Astrocyte (in vitro differentiated cells and primary cell): ENCODE measurements around the gene XCR1. TPM values are rescaled to one million over a fixed set of nuclear protein-coding genes. Genes with fewer than 3 reads are reported as not detected.
A peak's percentile ranks its signal among the peaks of the same experiment; 100 is the strongest.

Experiments
- DNase-seq: peaks from one replicate; pipeline ENCODE4 v3.0.0-alpha.2; 2010; ENCODE audit warnings: low read depth
- FAIRE-seq: peaks from 2 replicates; lab custom pipeline; 2011; peaks lifted over from hg19 to GRCh38; lab: Jason Lieb, UNC
- H2AFZ ChIP-seq: 2 replicates; pipeline ENCODE4 v1.6.0; 2012; ENCODE audit warnings: low read depth, low read length, inconsistent platforms
- H3K27ac ChIP-seq: 2 replicates; pipeline ENCODE4 v1.5.1; 2011; ENCODE audit warnings: low read depth, low read length, inconsistent platforms
- H3K27me3 ChIP-seq: 2 replicates; pipeline ENCODE4 v1.6.0; 2011; ENCODE audit warnings: low read length, inconsistent platforms; ENCODE audit not compliant: insufficient read depth
- H3K36me3 ChIP-seq: 2 replicates; pipeline ENCODE4 v1.5.1; 2011; ENCODE audit warnings: low read length, inconsistent platforms; ENCODE audit not compliant: insufficient read depth
- H3K4me1 ChIP-seq: 2 replicates; pipeline ENCODE4 v1.5.1; 2011; ENCODE audit warnings: low read length, inconsistent platforms; ENCODE audit not compliant: insufficient read depth
- H3K4me2 ChIP-seq: 2 replicates; pipeline ENCODE4 v1.6.0; 2012; ENCODE audit warnings: low read length, inconsistent platforms
- H3K4me3 ChIP-seq: 2 replicates; pipeline ENCODE4 v1.5.1; 2011; ENCODE audit warnings: low read depth, mild to moderate bottlenecking, low read length, inconsistent platforms; ENCODE audit not compliant: insufficient read depth
- H3K79me2 ChIP-seq: 2 replicates; pipeline ENCODE4 v1.6.0; 2012; ENCODE audit warnings: mild to moderate bottlenecking, low read length, inconsistent platforms; ENCODE audit not compliant: insufficient read depth
- H3K9ac ChIP-seq: 2 replicates; pipeline ENCODE4 v1.6.0; 2012; ENCODE audit warnings: mild to moderate bottlenecking, low read length, inconsistent platforms
- H3K9me3 ChIP-seq: 2 replicates; pipeline ENCODE4 v1.5.1; 2012; ENCODE audit warnings: low read depth, mild to moderate bottlenecking, low read length, inconsistent platforms; ENCODE audit not compliant: insufficient read depth
- H4K20me1 ChIP-seq: 2 replicates; pipeline ENCODE4 v1.6.0; 2012; ENCODE audit warnings: low read length, inconsistent platforms; ENCODE audit not compliant: insufficient read depth
- H3K27ac Mint-ChIP-seq: one replicate; pipeline ENCODE4 v1.8.0; 2021; ENCODE audit warnings: mild to moderate bottlenecking, mixed read lengths; ENCODE audit not compliant: unreplicated experiment
- H3K27me3 Mint-ChIP-seq: one replicate; pipeline ENCODE4 v1.8.0; 2021; ENCODE audit warnings: low read depth, mixed read lengths; ENCODE audit not compliant: unreplicated experiment
- H3K36me3 Mint-ChIP-seq: one replicate; pipeline ENCODE4 v1.8.0; 2021; ENCODE audit warnings: low read depth, mixed read lengths; ENCODE audit not compliant: unreplicated experiment
- H3K4me1 Mint-ChIP-seq: one replicate; pipeline ENCODE4 v1.8.0; 2021; ENCODE audit warnings: low read depth, mixed read lengths; ENCODE audit not compliant: unreplicated experiment
- H3K4me3 Mint-ChIP-seq: one replicate; pipeline ENCODE4 v1.8.0; 2021; ENCODE audit warnings: mild to moderate bottlenecking, moderate library complexity, mixed read lengths; ENCODE audit not compliant: unreplicated experiment
- H3K9me3 Mint-ChIP-seq: one replicate; pipeline ENCODE4 v1.8.0; 2021; ENCODE audit warnings: mild to moderate bottlenecking, mixed read lengths; ENCODE audit not compliant: unreplicated experiment
- EZH2 ChIP-seq: IDR thresholded peaks from 2 replicates; pipeline ENCODE4 v1.6.1; 2012; ENCODE audit warnings: mild to moderate bottlenecking, low read length, inconsistent platforms; ENCODE audit not compliant: insufficient read depth
- total RNA-seq: library from RNA; stranded (reverse); gene quantifications from 2 replicates; pipeline ENCODE4 v1.2.1, GENCODE V29; 2021
- TF ChIP-seq, protein P1 (sequence below): IDR thresholded peaks from 2 replicates; pipeline ENCODE4 v1.5.1; 2011; ENCODE audit warnings: low read depth, mild to moderate bottlenecking, inconsistent platforms, low read length, moderate library complexity; ENCODE audit not compliant: insufficient read depth

XCR1 gene
- total RNA-seq, 1 donor from 2014 or later: not detected

DNA sequence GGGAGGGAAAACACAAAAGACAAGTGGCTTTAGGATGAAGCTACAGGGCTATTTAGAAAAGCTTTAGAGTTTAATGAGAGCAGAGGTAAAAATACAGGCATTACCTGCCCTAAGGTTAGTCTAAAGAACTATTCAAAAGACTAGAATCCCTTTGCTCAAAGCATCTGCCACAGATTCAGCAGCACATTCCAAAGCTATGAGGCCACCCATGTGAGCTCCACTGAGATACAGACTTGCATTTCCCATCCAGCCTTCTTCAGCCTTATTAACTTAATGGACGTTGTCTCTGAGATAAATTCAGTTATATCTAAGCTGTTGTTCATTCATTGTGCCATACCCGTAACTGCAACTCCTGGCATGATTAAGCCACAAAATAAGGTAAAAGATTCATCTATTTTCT lies 58.6 kb downstream of the XCR1 start:
- peaks cover 19% of the 10 kb centered on the region for H3K4me1 ChIP-seq
- no peaks in the 10 kb centered on the region for H3K79me2 ChIP-seq
- H2AFZ ChIP-seq: no peak overlapping the region
- H3K27me3 ChIP-seq: no peaks in the 10 kb centered on the region
- H3K9ac ChIP-seq: no peak overlapping the region
- no peak overlapping the region for H3K4me3 ChIP-seq
- Mint-ChIP-seq H3K36me3 (peaks cover 30% of the 10 kb centered on the region), H3K27ac (no peak overlapping the region), H3K4me3 (no peak overlapping the region), H3K4me1 (peaks cover 23% of the 10 kb centered on the region), H3K27me3 (no peaks in the 10 kb centered on the region), H3K9me3 (no peaks in the 10 kb centered on the region)
- no peaks in the 10 kb centered on the region for H3K9me3 ChIP-seq
- H3K36me3 ChIP-seq: peaks cover 6% of the 10 kb centered on the region
- H3K27ac ChIP-seq: no peak overlapping the region
- peak; percentile 23 for FAIRE-seq
- peaks cover 4% of the 10 kb centered on the region for H4K20me1 ChIP-seq
- peak overlapping the region; percentile 14 for H3K4me2 ChIP-seq
- TF ChIP-seq, protein P1, sequence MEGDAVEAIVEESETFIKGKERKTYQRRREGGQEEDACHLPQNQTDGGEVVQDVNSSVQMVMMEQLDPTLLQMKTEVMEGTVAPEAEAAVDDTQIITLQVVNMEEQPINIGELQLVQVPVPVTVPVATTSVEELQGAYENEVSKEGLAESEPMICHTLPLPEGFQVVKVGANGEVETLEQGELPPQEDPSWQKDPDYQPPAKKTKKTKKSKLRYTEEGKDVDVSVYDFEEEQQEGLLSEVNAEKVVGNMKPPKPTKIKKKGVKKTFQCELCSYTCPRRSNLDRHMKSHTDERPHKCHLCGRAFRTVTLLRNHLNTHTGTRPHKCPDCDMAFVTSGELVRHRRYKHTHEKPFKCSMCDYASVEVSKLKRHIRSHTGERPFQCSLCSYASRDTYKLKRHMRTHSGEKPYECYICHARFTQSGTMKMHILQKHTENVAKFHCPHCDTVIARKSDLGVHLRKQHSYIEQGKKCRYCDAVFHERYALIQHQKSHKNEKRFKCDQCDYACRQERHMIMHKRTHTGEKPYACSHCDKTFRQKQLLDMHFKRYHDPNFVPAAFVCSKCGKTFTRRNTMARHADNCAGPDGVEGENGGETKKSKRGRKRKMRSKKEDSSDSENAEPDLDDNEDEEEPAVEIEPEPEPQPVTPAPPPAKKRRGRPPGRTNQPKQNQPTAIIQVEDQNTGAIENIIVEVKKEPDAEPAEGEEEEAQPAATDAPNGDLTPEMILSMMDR: no peak
- no peak for TF ChIP-seq EZH2
- DNase-seq: peak; percentile 66

DNA sequence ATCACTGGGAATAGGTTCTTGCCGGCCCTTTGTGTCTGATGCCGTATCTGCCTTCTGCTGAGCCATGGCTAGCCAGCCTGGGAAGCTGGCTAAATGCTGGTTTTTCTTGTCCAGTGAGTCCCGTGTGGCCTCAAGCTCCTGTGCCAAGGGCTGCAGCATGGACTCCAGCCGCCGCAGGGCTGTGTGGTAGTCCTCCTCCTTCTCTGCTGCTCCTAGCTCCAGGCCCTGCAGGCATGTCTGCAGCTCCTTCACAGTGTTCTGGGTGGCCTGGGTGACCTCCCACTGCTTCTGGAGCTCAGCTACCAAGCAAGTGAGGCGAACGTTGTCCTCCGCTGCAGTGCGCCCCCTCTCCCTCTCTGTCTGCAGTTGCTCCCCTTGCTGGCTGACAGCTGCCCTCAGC lies 59.1 kb downstream of the XCR1 start:
- Histone ChIP-seq H2AFZ (no peak overlapping the region), H3K9ac (no peak overlapping the region), H3K27ac (no peak overlapping the region), H3K79me2 (no peaks in the 10 kb centered on the region), H3K9me3 (no peaks in the 10 kb centered on the region), H3K36me3 (peaks cover 6% of the 10 kb centered on the region), H4K20me1 (peaks cover 4% of the 10 kb centered on the region), H3K27me3 (no peaks in the 10 kb centered on the region), H3K4me1 (peaks cover 17% of the 10 kb centered on the region), H3K4me3 (no peak overlapping the region), H3K4me2 (no peak overlapping the region)
- no peaks in the 10 kb centered on the region for H3K9me3 Mint-ChIP-seq
- H3K27me3 Mint-ChIP-seq: no peaks in the 10 kb centered on the region
- TF ChIP-seq EZH2: no peak
- TF ChIP-seq, protein P1: no peak
- peaks cover 23% of the 10 kb centered on the region for H3K4me1 Mint-ChIP-seq
- peaks cover 33% of the 10 kb centered on the region for H3K36me3 Mint-ChIP-seq
- DNase-seq (no peak), FAIRE-seq (no peak)
- no peak overlapping the region for H3K27ac Mint-ChIP-seq
- H3K4me3 Mint-ChIP-seq: no peak overlapping the region

DNA sequence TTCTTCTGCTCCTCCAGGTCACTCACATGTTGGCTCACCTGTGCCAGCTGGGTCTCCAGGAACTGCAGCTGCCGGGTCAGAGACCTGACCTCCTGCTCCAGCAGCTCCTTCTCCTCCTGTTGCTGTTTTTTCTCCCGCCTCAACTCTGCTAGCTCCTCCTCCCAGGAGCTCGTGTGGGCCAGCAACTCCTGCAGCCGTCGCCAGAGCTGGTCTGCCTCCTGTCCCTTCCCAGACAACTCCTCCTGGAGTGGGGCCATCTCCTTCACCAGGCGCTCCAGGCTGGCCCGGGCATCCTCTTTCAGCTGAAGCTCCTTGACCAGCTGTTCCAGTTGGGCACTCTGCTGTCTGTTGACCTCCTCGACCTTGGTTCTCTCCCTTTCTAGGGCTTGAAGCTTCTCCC lies 59.6 kb downstream of the XCR1 start:
- no peak for FAIRE-seq

More for the DNA sequence above, 59.6 kb downstream of the XCR1 start:
- Histone ChIP-seq H3K36me3 (peaks cover 6% of the 10 kb centered on the region), H3K79me2 (no peaks in the 10 kb centered on the region), H3K9me3 (no peaks in the 10 kb centered on the region), H3K27me3 (no peaks in the 10 kb centered on the region), H3K4me3 (no peak overlapping the region), H3K9ac (no peak overlapping the region), H2AFZ (no peak overlapping the region), H4K20me1 (peaks cover 4% of the 10 kb centered on the region), H3K27ac (no peak overlapping the region), H3K4me2 (no peak overlapping the region), H3K4me1 (peaks cover 13% of the 10 kb centered on the region)
- Mint-ChIP-seq H3K36me3 (peaks cover 36% of the 10 kb centered on the region), H3K4me1 (peaks cover 22% of the 10 kb centered on the region), H3K9me3 (no peaks in the 10 kb centered on the region), H3K4me3 (no peak overlapping the region), H3K27me3 (no peaks in the 10 kb centered on the region), H3K27ac (no peak overlapping the region)
- no peak for TF ChIP-seq EZH2
- TF ChIP-seq, protein P1: no peak
- DNase-seq: no peak

Other genes with a start within 250 kb of the XCR1 start
- not detected in 2 replicates for gene SLC6A20, start 230.9 kb downstream of the XCR1 start, total RNA-seq
- gene LZTFL1, start 185.4 kb downstream of the XCR1 start, total RNA-seq: 20.6 and 25.9 TPM in 2 replicates
- not detected in 2 replicates for gene CCR9, start 140.9 kb downstream of the XCR1 start, total RNA-seq
- gene CXCR6, start 84.0 kb downstream of the XCR1 start, total RNA-seq: not detected in 2 replicates
- 19.7 and 20.9 TPM in 2 replicates for gene FYCO1, start 31.7 kb downstream of the XCR1 start, total RNA-seq
- gene CCR1, start 180.8 kb upstream of the XCR1 start, total RNA-seq: 0.20 and 0.41 TPM in 2 replicates
- gene CCR3, start 215.0 kb upstream of the XCR1 start, total RNA-seq: not detected in 2 replicates